G401.6 (cell line): ENCODE data around the gene TIAM2.

Experiments
- FAIRE-seq: peaks from 2 replicates; lab custom pipeline; 2012; peaks lifted over from hg19 to GRCh38; lab: Jason Lieb, UNC

The TIAM2 gene

DNA sequence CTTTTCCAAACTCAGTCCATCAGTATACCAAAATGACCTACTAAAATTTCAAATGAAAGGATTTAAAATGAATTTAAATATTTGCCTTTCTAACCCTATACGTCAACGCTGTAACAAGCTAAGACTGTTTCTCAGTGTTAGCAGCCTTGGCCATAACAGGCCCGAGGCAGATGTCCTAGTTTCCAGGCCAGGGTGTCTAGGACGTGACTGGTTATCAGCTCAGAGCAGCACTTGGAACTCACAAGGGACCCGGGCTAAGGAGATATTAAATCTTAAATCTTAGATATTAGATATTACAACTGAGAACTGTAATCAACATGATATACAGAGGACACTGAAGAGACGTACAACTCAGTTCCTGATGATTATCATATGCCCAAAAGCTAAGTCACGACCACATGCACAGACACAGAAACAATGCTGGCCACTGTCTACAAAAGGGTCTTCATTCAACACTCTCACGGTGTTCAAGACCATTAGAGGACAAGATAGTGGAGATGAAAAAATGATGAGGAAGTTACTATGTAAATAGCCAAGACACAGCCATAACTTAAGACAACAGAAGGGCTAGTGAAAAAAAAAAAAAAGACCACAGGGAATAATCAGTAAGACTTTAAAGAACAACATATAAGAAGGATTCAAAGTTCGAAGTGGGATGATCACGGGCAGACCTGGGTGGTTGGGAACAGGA is 268.4 kb downstream of the TIAM2 start, which contains the start of gene CLDN20:
CLDN20 (plus strand) TSS at position 641 of the 691 bp plus-strand sequence. CDS start 11,707 bp downstream, outside the sequence.
- FAIRE-seq: no peak

DNA sequence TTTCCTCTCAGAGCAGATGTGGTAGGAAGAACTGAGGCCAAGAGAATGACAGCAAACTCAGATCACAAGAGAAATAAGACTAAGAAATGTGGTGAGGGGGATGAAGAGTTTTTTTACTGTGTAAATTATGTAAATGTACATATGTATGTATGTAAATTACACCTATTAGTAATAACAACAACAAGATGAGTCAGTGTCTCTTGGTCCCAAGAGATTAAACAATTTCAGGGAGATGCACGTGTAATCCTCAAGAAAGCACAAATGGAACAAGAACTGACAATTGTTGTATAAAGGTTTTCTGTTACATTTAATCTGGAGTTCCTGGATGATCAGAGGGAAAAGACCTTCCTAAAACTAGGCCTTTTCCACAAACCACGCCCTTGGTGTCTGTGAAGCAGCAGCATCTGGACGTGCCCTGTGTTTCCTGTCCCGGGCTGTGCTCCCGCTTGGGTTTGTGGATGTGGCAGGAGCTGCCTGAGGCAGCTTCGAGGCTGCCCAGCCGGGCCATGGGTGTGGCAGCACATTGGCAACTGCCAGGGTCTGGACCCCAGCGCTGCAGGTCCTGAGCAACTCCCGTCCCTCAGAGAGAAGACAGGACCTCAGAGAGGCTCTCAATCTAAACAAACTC is 269.7 kb downstream of the TIAM2 start:
- no peak for FAIRE-seq

DNA sequence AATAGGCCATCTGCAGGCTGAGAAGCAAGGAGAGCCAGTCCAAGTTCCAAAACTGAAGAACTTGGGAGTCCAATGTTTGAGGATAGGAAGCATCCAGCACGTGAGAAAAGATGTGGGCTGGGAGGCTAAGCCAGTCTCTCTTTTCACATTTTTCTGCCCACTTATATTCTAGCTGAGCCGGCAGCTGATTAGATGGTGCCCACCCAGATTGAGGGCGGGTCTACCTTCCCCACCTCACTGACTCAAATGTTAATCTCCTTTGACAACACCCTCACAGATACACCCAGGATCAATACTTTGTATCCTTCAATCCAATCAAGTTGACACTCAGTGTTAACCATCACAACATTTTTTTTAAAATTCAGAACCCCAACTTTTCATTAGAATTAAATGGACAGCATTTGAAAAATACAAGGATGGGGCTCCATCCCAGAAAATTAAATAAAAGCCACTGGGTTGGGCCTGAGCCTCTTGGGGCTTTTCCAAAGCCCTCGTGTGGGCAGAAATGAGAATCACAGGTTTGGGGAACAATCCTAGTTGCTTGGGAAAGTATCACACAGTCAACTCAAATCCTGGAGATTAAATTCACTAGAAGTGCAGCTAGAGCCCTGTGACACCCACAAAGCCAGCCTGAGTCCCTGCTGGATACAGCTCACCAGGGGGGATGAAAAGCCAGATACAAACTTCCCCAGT is 270.9 kb downstream of the TIAM2 start:
- FAIRE-seq: no peak

DNA sequence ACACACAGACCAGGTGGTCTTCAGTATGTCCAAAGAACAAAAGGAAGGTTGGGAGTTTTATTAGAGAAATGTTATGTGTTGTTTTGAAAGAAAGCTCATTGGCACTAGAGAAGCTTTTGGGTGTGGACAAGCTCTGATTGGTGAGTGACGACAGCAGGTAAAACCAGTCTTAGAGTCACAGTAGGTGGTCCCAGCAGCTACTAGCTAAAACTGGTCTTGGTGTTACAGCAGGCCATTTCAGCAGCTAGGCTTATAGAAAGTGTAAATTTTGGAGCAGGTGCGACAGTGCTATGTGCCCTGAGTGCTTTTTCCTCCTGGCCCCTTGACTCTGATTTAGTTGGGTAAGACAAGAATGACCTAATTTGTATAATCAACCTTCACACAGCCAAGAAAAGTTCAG is 272.3 kb downstream of the TIAM2 start:
- no peak for FAIRE-seq

DNA sequence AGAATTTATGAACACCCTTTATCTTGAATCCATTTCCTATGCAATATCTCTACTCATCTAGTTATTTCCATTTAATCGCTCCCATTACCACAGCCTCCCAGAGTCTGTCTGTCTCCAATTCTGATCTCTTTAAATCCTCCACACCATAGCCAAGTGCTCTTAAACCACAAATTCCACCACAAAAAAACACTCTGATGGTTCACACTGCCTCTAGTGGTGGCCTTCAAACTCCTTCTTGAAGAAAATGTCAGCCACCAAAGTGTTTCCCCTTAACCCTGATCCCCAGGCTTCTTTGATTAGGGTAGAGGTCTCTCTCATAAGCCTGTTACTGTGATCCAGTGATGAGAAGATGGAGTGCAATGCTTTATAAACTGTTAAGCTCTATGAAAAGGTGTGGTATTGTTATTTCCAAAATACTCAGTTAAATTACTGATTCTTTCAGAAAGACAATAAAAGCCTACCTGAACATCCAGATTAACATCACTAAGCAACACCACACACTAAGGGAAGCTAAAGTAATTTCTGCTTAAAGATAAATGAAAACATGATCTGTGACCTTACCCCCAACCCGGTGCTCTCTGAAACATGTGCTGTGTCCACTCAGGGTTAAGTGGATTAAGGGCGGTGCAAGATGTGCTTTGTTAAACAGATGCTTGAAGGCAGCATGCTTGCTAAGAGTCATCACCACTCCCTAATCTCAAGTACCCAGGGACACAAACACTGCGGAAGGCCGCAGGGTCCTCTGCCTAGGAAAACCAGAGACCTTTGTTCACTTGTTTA is 273.2 kb downstream of the TIAM2 start:
- FAIRE-seq: peak; percentile 15

DNA sequence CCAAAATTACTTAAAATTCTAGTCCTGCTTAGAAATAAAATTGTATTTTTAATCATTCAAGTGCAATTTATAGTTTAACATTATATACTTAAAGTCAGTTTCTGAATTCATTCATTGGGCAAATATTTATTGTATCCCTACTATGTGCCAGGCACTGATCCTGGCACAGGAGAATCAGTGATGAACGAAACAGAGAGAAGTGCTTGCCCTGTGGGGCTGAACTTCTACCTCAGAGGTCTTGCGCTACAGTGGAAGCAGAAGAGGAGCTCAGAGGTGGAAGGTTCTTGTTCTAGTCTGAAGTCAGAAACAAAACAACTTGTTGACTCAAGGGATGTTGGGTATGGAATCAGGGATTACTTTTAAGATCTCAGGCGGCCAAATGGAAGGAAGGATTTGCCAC is 274.6 kb downstream of the TIAM2 start:
- FAIRE-seq: no peak

DNA sequence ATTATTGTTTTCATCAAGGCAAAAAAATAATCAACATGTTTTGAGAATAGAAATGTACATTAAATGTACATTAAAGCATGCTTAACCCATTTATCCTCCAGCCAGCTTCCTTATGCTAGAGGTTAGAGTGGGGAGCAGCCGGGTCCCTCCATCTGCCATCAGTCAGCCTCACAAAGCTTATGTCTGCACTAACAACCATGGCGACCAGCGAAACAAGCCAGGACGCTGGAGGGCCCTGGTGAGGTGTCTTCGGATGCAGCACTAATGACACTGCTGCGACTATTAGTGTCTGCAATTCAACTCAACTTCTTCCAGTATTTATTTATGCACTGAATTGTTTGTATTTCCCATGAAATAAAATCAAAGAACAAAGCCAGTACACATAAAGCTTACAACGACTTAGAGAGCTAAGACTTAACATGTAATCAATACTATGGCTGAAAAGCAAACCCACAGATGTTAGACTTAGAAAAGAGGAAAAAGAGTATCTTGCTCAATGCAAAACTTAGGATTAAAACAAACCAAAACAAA is 275.5 kb downstream of the TIAM2 start:
- FAIRE-seq: peak; percentile 37

DNA sequence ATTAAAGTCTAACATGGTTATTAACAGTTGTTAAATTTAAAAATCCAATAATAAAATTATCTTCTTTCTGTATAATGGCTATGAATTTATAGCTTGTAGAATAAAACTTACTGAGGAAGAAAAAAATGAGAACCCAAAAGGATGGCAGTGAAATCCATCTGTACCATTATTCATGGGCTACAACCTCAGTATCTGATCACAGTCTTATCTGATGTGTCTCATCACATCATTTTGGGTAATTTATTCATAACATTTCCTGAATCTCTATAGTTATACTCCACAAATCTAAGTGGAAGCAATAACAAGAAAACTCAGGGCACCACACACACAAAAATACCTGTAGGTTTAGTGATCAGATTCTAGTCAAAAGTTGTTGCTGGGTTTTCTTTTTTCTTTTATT is 276.0 kb downstream of the TIAM2 start:
- FAIRE-seq: no peak

DNA sequence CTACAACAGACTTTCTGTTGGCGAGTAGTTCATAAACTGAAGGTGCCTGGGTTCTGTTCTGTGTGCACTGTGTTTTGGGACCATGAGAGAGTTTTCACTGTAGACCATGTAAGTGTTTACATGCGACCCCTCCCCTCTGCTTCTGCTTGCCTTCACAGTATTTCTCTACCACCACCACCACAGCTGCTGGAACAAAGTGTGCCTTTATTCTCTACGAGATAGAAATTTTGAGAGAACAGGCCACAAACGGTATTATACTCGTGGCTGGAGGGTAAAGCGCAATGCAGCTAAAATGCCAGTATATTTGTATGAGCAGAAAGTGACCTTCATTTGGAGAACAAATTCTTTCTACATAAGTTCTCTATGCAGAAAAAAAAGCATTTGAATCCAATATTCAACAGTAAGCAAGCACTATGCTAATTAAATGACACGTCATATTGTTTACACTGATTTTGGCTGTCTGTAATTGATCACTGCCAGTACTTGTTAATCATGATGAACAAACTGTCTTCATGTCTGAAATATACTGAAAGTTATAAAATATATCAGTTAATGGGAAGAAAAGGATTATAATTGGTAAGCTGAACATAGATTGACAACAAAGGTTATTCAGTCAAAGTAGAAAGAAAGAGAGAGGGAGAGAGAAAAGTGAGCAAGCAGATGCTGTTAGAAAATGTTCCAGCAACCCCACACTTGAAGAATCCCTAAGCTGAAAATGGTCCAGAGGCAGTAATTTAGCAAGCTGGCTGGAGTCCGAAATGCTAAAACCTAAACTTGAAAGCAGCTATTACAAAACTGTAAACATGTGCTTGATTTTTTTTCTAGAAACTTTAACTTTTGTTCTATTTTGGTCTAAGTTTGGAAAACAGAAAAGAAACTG is 277.5 kb downstream of the TIAM2 start:
- no peak for FAIRE-seq

DNA sequence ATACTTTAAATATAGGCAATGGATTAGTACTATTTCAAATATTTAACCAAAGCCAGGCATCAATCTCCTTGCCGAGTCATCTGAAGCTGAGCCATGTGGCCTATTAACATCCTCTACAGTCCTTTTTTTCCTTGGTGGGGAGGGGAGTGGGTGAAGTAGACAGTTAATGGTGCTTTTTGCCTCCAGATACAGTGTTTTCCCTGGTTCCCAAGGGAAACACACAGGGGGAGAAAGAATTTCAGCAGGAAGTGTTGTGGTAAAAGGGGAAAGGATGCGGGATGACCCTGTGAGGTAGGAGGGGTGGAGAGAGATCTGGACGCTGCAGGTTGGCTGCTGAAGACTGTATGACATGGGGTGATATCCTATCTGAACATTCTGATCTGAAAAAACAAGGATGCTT is 278.3 kb downstream of the TIAM2 start:
- no peak for FAIRE-seq

DNA sequence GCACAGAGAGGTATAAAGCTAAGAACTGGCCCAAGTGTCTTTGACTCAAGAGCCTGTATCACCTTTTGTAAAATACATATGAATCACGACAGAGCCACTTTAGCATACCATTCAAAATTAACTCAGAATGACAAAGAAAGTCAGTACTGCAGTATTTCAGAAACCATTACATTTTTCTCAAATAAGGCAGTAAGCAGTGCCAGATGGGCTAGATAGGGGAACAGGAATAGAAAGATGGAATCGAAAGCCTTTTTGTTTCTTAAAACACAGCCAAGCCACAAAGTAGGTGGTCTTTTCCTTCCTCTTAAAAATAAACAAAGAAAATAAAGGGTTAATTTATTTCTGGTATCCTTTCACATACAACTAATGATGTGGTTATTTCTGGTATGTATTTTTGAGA is 279.0 kb downstream of the TIAM2 start:
- no peak for FAIRE-seq

DNA sequence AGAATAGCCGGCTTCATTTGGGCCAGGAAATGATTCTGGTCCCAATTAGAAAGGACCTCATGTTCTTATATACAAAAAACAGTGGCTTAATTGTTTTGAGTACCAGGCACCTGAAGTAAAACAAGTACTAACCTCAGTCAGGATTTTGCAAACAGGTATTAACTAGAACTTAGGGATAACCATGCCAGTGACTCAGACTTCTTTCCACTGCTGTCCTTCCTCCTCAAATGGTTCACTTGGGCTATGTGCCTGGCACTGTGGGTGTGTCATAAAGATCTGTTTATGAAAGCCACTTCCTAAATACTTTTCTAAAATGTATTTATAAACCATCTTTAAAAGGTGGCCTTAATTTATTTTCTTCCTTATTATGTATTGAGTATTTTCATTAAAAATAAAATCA is 279.4 kb downstream of the TIAM2 start:
- FAIRE-seq: no peak

DNA sequence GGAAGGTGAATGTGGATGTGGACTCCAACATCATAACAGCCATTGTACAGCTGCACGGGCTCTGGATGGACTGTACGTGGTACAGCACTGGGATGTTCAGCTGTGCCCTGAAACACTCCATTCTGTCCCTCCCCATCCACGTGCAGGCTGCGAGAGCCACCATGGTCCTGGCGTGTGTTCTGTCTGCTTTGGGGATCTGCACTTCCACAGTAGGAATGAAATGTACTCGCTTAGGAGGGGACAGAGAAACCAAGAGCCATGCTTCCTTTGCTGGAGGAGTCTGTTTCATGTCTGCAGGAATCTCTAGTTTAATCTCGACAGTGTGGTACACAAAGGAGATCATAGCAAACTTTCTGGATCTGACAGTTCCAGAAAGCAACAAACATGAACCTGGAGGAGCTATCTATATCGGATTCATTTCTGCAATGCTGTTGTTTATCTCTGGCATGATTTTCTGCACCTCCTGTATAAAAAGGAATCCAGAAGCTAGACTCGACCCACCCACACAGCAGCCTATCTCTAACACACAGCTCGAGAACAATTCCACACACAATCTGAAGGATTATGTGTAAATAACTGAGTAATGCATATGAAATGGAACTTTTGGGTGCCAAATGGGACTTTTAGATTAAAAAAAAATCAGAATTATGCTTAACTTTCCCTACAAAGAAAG is 280.8 kb downstream of the TIAM2 start:
- no peak for FAIRE-seq

DNA sequence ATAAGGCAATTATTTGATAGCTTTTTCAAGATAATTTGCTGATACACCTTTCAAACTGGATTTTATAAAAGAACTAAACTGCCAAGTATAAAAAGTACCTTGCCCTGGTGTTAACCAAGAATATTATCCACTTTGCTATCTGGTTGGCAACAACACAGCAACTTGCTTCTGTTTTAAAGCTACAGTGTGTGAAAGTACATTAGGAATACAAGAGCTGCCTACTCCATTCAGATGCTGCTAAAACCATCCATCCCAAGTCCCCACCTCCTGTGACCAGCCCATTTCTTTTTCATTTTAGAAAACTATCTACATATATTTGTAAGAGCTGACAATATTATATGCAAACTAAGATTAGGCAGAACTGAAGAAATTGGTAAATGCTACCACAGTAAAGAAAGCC is 281.5 kb downstream of the TIAM2 start:
- no peak for FAIRE-seq

DNA sequence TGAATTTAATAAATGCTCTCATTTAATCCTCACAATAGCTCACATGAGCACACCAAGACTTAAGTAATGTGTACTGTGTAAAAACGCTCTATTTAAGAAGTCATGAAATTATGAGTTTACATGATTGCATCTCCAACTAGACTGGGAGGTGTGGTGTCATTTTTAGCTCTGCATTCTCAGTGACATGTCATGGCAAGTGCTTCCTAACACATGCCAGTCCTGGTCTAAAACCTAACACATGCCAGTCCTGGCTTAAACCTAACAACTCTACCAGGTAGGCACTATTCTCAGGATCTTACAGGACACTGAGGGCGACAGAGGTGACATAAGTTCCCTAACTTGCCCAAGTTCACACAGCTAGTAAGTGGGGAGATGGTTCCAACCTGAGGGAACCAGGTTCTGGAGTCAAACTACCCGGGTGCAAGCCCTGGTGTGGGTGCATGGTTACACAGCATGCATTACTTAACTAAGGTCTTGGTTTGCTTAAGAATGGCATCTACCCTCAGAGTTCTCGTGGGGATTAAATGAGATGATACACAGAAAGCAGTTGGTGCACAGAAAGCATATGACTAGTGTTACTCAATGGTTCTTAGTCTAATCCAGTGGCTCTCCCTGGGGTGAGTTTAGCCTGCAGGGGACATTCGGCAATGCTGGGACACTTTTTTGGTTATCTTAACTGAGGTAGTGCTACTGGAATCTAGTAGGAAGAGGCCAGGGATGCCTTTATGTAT is 283.4 kb downstream of the TIAM2 start:
- no peak for FAIRE-seq

DNA sequence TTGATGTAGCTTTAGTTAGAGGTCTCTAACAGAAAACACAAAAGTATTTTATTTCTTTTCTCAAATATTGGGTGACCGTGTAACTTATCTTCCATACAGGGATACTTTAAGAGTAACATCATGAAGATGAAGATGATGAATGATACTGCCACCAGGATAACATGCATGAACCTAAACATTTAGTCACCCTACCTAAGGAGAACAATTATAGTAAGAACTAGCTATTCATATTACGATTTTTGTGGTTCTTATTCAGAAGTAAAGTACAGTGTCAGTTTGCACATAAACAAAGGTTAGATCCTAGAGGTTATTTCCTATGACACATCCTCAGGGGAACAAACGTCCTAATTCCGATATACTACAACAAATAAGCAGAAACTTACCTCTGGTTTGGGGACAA is 289.7 kb downstream of the TIAM2 start:
- no peak for FAIRE-seq

DNA sequence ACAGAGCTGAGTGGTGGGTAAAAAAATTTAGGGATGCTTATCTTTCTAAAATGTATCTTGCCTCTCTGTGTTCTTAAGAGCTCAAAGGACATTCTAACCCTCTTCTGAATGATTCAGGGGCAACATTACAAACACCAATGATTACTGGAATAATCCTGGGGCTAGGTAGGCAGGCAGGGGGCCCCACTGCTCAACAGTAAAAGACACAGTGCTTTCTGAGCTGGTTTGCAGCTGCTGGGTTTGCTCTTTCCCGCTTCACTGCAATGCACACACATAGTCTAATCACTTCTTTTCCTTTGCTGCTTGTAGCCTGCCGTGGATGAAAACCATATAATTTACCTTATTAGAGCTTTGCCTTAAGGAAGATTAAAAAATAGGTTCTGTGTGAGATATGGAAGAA is 292.6 kb downstream of the TIAM2 start:
- FAIRE-seq: no peak

DNA sequence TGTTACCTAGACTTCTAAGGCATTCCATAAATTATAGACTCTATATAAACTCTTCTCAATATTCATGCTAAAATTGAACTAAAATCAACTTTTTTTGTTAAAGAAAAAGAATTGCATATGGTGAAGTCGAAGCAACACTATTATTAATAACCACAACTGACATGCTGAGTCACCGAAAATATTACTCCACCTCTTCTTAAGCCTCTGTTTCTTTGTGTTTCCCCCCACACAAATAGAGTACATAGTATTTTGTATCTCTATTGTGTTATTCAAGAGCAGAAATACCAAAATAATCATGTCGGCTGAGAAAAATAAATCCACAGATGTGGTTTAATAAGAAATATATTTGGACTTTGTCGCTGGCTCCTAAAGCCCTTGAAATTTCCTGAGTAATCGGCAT is 295.4 kb downstream of the TIAM2 start:
- FAIRE-seq: no peak

DNA sequence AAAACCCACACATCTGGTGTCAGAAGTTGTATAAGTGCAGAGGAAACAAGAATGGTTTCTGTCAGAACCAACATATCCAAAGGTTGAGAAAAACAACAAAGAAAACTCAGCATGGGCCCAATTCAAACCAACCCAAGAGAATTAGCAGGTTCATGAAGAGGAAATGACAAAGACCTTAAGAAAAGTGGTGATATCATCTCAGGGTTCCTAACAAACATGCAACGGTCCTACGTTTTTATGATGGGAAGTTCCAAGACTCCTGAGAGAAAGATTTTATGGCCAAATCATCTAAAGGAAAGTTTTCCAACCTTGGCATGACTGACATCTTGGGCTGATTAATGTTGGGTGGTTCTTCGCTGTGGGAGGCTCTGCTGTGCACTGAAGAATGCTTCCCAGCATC is 296.2 kb downstream of the TIAM2 start:
- no peak for FAIRE-seq

DNA sequence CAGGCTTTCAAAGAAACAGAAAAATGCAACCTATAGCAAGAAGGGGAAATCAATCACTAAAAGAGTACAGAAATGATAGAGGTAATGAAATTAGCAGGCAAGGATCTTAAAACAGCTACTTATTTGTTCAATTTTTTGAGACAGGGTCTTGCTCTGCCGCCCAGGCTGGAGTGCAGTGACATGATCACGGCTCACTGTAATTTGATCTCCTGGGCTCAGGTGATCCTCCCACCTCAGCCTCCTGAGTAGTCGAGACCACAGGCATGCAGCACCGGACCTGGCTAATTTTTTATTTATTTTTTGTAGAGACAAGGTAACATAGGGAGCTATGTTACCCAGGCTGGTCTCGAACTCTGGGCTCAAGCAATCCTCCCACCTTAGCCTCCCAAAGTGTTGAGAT is 297.6 kb downstream of the TIAM2 start:
- FAIRE-seq: no peak
